GM21423 (cell line): ENCODE measurements around the gene C6orf132.
A peak's percentile ranks its signal among the peaks of the same experiment; 100 is the strongest.

Experiments
- ATAC-seq: cut with Tn5 transposase; IDR thresholded peaks from one replicate; pipeline ENCODE4 v1.9.1; 2021; ENCODE audit warnings: mild to moderate bottlenecking, moderate library complexity; ENCODE audit not compliant: unreplicated experiment

Gene C6orf132

GRCh38 chr6:42105709-42106108 is 36.7 kb downstream of the C6orf132 start:
- no peak for ATAC-seq

GRCh38 chr6:42105156-42105648 is 37.2 kb downstream of the C6orf132 start:
- no peak for ATAC-seq

DNA sequence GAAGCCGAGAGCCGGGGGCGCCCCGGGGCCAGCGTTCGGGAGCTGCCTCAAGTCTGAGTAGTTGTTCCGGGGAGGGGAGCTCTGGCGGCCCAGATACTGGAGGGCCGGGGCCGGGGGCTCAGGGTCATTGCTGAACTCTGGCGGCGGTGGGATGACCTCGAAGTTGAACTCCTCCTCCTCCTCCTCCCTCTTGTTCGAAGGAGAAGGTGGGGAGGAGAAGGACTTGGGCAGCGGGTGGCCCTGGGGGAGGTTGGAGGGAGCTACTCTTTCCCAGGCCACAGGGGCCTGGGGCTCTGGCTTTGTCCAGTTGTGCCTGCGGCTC is 37.7 kb downstream of the C6orf132 start:
- no peak for ATAC-seq

DNA sequence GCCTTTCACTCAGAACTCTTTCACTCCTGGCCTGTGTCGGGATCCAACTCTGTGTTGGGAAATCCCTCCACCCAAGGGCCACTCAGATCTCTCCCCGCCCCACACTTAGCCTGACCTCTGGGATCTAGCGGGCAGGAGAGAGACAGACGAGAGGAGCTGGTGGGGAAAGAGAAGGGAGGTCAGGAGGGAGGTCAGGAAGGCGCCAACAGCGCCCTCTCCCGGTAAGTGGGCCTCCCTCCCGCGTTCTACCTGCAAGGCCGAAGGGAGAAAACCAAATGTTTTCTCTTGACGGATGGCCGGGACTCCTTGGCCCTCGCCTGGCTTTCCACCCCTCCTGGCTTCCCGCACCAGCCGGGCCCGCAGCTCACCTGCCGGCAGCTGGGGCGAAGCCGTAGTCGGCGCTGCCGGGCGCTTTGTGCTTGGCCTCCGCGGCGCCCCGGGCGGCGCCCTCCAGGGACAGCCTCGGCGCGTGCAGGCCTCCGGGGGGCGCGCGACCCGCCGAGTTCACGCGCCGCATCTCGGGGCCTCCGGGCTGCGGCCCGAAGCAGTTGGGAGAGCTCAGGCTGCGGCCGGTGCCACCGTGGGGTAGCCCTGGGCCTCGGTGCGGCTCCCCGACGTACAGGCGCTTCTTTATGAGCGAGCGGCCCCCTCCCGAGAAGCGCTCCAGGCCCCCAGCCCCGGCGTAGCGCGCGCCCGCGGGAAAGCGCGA is 38.2 kb downstream of the C6orf132 start:
- ATAC-seq: peak; percentile 67

DNA sequence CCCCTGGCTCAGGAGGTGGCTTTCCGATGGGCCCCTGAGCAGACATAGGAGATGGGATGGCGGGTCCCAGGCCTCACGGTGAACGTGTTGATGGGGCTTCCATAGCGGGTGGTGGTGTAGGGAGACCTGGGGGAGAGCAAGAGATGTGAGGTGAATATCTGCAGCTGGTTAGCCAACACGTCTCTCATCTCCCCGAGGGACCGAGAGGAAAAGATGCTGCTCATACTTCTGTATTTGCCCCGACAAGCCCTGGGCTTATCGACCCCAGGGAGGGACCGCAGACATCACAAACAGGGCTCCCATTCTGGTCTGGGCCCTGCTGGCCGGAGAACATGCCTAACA is 38.7 kb downstream of the C6orf132 start:
- no peak for ATAC-seq

DNA sequence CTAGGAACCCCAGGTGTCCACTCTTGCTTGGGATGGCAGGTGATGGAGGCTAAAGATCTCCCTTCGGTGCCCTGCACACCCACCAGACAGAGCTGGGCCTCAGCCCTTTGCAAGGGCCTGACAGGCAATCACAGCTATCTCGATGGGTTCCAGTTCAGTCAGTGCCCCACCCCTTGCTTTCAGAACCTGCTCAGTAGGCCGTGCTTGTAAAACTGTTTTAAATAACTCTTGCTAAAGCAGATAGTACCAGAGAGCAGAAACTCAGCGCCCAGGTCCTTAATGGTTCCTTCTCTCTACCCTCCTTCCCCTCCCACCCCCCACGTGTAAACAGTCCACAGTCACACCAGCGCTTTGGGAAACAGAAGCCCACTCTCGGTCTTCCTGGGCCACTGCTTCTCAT is 39.2 kb downstream of the C6orf132 start:
- ATAC-seq: no peak

DNA sequence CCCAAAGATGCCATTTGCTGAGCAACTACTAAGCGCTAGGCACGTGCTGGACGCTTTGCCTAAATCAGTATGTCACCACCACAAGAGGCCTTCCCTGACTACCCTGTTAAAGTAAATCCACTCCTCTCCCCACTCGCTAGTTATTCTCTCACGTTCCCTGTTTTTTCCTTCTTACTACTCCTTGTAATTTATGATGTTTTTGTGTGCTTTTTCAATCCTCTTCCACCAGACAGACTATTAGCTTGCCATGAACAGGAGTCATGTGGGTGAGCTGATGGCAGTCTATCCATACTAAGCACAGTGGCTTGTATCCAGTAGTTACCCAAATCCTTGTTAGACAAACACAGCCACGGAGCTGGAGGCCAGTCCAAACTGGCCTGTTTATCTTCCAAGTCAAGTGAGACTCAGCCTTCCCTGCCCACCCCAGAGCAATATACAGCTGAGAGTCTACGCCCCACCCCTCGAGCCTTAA is 41.2 kb downstream of the C6orf132 start:
- ATAC-seq: no peak

GRCh38 chr6:42100029-42100901 is 42.2 kb downstream of the C6orf132 start:
- no peak for ATAC-seq

DNA sequence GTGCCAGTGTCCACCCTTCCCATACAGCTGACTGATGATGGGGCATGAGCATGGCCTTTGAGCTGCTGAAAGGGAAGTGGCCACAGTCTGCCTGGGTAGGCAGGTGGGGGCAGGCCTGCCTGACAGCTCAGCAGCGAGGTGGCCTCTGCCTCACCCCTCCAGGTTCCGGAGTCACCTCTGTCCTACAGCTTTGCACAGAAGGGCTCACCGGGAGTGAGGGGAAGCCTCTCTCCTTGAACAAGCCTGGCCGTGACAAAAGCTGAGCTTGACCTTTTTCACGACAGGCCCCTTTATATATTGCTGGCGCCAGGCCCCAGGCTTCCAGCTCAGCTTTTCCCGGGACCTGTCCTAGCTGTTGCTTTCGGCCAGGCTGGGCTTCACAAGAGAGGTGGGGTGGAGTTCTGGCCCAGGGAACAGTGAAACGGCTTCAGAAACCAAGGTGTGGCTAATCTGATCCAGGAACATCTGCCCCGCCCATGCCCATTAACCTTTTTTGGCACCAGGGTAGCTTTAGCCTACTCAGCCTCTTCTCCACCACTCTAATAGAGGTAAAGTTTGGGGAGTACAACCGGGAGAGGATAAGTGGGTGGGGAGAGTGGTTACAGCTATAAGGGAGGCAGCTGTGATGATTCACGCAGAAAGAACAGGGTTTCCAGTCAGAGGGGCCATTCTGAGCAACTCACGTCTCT is 42.9 kb downstream of the C6orf132 start:
- no peak for ATAC-seq

GRCh38 chr6:42095776-42096541 is 46.5 kb downstream of the C6orf132 start:
- no peak for ATAC-seq

DNA sequence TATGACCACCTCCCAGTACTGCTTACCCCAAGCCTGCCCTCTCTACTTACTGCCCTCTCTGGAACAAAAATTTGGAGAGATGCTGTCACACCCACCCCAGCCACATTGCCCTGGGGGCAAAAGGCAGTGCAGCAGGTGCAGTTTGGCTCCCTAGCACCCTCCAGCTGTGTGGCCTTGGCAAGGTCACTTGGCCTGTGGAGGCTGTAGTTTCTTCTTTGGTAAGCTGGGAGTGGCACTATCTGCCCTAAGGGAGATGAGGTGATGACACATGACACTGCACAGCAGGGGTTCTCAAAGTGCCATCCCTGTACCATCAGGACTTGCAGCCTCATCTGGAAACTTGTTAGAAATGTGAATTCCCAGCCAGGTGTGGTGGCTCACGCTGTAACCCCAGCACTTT is 47.3 kb downstream of the C6orf132 start:
- no peak for ATAC-seq

- ATAC-seq: no peak
Measured at GRCh38 chr6:42093582-42094329, 48.7 kb downstream of the C6orf132 start.

- ATAC-seq: no peak
Measured at GRCh38 chr6:42091718-42092023, 50.7 kb downstream of the C6orf132 start.

GRCh38 chr6:42090819-42091717 is 51.4 kb downstream of the C6orf132 start:
- no peak for ATAC-seq

GRCh38 chr6:42088101-42088591 is 54.3 kb downstream of the C6orf132 start:
- ATAC-seq: no peak

DNA sequence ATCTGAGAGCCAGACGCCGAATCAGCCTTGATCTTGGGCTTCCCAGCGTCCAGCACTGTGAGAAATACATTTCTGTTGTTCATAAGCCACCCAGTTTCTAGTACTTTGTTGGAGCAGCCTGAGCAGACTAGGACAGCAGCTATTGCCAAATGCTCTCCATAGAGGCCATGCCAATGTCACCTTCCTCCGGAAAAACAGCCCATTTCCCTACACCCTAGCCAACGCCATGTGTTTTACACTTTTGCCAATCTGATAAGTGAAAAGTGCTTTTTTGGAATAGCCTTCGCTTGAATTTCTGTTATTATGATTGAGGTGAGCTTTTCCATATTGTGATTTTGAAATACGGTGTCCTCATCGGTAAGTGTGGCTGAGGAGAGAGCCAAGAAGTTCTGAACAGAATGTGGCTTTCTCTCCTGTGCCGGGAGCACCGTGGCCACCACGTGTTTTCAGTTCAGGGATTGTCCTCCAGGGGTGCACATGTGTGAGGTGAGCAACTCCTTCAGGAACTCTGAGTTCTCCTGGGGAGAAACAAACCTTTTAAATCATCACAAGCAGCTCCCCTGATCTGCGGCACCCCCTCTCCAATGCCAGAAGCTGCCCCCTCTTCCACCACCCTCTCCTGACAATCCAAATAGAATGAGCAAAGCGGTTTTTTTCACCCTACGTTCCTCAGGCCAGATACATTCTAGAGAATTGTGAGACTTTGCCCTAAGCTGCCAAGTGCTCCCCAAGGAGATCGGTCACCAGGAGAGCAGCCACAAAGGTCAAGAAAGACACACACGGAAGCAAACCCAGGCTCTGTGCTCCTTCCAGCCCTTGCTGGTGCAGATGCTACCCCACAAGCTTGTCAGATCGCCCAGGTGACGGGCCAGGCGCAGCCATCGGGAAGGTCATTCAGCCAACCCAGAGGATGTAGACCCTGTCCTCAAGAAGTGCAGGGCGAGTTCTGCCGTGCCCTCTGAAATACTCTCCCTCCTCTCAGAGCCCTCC is 56.1 kb downstream of the C6orf132 start:
- no peak for ATAC-seq

DNA sequence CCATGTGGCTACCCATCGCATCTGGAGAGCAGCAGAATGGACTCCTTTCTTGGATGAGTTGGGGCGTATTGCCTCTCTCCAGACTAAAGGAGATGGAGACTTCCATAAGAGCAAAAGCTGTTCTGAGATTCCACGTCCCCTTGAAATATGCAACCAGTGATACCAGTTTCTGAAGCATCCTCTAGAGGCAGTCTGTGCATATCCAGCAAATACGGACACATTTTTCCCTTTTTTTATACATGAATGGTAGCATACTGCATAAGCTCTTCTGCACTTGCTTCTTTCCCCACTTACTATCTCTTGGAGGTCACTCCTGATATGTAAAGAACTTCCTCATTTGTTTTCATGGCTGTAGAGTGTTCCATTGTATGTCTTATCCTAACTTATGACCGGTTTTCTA is 57.5 kb downstream of the C6orf132 start:
- ATAC-seq: no peak

DNA sequence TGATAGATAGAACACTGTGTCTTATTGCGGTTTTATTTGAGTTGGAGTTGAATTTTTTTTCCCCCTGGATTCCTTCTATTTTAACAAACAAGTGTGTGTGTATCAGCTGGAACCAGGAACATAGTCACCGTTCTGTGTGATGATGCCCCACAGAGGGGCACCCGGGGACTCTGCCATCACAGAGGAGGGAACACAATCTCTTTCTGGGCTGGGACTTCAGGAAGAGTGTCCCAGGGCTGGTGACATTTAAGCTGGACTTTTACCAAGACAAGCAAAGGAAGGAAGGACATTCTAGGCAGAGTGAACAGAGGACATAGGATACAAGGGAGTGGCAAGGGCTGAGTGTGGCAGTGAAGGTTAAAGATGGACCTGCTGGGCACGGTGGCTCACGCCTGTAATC is 58.9 kb downstream of the C6orf132 start:
- no peak for ATAC-seq
